Thoracic aorta (tissue), 2 donors: ENCODE results near the gene ANO1. TPM values are rescaled to one million over a fixed set of nuclear protein-coding genes. Genes with fewer than 3 reads are reported as not detected.

ENCODE experiments used
- ATAC-seq: fragments of 150-250 bp; one replicate; pipeline ENCODE4 v1.8.0; 2017; ENCODE audit warnings: low read depth; ENCODE audit not compliant: insufficient number of reproducible peaks, low FRiP score
- DNase-seq: peaks from one replicate; pipeline ENCODE4 v3.0.0-alpha.2; 2020; ENCODE audit warnings: low spot score
- H3K27ac ChIP-seq, 2 donors: fragments of 200-600 bp; sonication (generic); 1 replicate in 1 of 2; 2 replicates in 1 of 2; pipeline ENCODE4 v1.5.1; 2016; ENCODE audit warnings: mild to moderate bottlenecking in 2 of 2, moderate library complexity in 2 of 2
- H3K27me3 ChIP-seq: fragments of 200-600 bp; sonication (generic); replicated peaks from 2 replicates; pipeline ENCODE4 v1.6.0; 2016; ENCODE audit warnings: mild to moderate bottlenecking; ENCODE audit not compliant: insufficient read depth
- H3K36me3 ChIP-seq: fragments of 200-600 bp; sonication (generic); one replicate; pipeline ENCODE4 v1.5.1; 2016
- H3K4me1 ChIP-seq, 2 donors: fragments of 200-600 bp; sonication (generic); 1 replicate in 1 of 2; 2 replicates in 1 of 2; pipeline versions ENCODE4 v1.5.1 to v1.6.0; 2016; ENCODE audit warnings: low read depth in 2 of 2, mild to moderate bottlenecking in 1 of 2; ENCODE audit not compliant: control insufficient read depth in 1 of 2
- H3K4me3 ChIP-seq: fragments of 200-600 bp; sonication (generic); 2 replicates; pipeline ENCODE4 v1.5.1; 2016; ENCODE audit warnings: mild to moderate bottlenecking
- H3K9me3 ChIP-seq: fragments of 200-600 bp; sonication (generic); 2 replicates; pipeline ENCODE4 v1.5.1; 2016
- CTCF ChIP-seq: fragments of 200-600 bp; sonication (generic); IDR thresholded peaks from one replicate; pipeline ENCODE4 v1.5.1; 2019; ENCODE audit warnings: antibody characterized with exemption
- total RNA-seq, 2 donors: library from RNA; depleted of rRNA; stranded (reverse); fragments of >200 nt; gene quantifications; one replicate each; pipeline versions ENCODE4 v1.1.0 to v1.2.3, GENCODE V29; 2016

The ANO1 gene
- total RNA-seq, 2 donors from 2014 or later, result 122 to 161 TPM

GRCh38 chr11:70187771-70188170 is 109.7 kb downstream of the ANO1 start:
- DNase-seq, result no peak
- no peak for TF ChIP-seq CTCF

GRCh38 chr11:70189622-70190021 is 111.5 kb downstream of the ANO1 start:
- ATAC-seq, result no peak
- H3K9me3 ChIP-seq, result no peaks in the 10 kb centered on the region
- no peak overlapping the region for H3K27ac ChIP-seq
- peaks cover 28% of the 10 kb centered on the region for H3K36me3 ChIP-seq
- peaks cover 0 to 16% of the 10 kb centered on the region in 2 donors for H3K4me1 ChIP-seq
- DNase-seq, result no peak
- no peak for TF ChIP-seq CTCF
- H3K4me3 ChIP-seq, result no peak overlapping the region
- no peaks in the 10 kb centered on the region for H3K27me3 ChIP-seq

More at GRCh38 chr11:70187771-70188170, 109.7 kb downstream of the ANO1 start:
- Histone ChIP-seq H3K27me3 (no peaks in the 10 kb centered on the region), H3K9me3 (no peaks in the 10 kb centered on the region), H3K36me3 (peaks cover 37% of the 10 kb centered on the region), H3K4me3 (no peak overlapping the region), H3K4me1 (peaks cover 7 to 27% of the 10 kb centered on the region in 2 donors), H3K27ac (peak overlapping the region in 1 of 2 donors; percentile 2)
- no peak for ATAC-seq

DNA sequence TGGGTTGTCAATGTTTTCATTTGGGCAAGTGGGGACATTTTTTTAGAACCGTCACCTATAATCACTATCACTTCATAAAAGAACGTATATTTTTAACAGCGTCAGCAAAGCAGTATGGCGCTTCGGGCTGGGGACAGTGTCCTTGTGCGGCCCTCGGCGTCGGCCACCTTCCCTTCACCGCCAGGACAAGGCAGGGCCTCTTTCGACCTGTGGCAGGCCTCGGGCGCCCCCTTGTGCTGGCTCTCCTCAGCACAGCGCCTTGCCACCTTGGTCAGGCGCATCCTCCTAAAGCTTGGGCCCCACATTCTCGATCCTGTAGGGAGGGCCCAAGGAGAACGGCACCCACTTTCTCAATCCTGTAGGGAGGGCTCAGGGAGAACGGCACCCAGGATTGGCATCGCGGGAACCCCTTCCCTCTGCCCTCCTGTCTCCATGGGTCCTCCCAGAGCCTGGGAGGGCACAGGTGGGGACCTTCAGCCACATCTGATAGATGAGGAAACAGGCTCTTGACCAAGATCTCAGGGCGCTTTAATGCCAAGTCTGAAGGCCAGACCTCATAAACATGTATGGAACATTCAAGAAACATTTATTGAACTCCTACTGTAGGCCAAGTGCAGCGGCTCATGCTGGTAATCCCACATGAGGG is 113.5 kb downstream of the ANO1 start:
- Histone ChIP-seq H3K4me1 (peaks cover 0 to 16% of the 10 kb centered on the region in 2 donors), H3K4me3 (no peak overlapping the region), H3K9me3 (no peaks in the 10 kb centered on the region), H3K27me3 (no peaks in the 10 kb centered on the region), H3K36me3 (peaks cover 12% of the 10 kb centered on the region), H3K27ac (no peak overlapping the region)
- no peak for DNase-seq
- peak; percentile 53 for ATAC-seq
- TF ChIP-seq CTCF, result peak; percentile 92

- no peak for TF ChIP-seq CTCF
- ATAC-seq, result no peak
- Histone ChIP-seq H3K4me1 (peaks cover 0 to 16% of the 10 kb centered on the region in 2 donors), H3K4me3 (no peak overlapping the region), H3K27ac (no peak overlapping the region), H3K27me3 (no peaks in the 10 kb centered on the region), H3K36me3 (peaks cover 3% of the 10 kb centered on the region), H3K9me3 (no peaks in the 10 kb centered on the region)
- no peak for DNase-seq
These were observed 114.7 kb downstream of the ANO1 start for GRCh38 chr11:70192666-70193410.

DNA sequence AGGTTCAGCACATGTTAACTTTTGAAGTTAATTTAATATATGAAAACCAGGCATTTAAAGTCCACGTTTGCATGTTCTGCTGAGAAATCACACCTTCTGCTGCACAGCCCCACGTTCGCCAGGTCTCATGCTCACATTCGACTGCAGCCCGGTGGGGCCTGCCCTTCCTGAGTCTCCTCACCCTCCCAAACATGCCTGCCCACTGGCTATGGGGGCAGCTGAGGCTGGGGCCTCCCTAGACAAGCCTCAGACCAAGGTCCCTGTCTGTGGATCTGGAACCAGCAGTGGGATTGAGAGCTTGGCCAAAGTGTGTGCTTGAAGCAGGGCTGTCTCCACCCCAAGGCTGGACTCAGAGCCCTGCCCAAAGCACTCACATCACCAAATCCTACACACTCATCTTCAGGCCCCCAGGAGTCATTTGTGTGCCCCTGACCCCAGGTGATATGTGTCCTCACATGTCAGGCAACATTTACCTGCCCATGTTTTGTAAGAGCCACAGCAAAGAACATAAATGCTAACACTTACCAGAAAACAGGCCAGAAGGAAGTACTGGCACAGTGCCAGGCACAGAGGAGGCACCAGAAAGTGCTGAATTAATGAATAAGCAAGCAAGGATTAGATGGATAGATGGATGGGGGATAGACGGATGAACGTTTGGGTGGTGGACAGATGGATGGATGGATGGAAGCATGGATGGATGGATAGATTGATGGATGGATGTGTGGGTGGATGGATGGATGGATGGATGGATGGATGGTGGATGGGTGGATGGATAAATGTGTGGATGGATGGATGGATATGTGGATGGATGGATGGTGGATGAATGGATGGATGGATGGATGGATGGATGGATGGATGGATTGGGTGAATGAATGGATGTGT is 115.5 kb downstream of the ANO1 start:
- H3K36me3 ChIP-seq, result no peaks in the 10 kb centered on the region
- DNase-seq, result no peak
- no peak overlapping the region for H3K27ac ChIP-seq
- H3K9me3 ChIP-seq, result no peaks in the 10 kb centered on the region
- H3K4me1 ChIP-seq, result peaks cover 0 to 16% of the 10 kb centered on the region in 2 donors
- TF ChIP-seq CTCF, result no peak
- no peaks in the 10 kb centered on the region for H3K27me3 ChIP-seq
- ATAC-seq, result no peak
- no peak overlapping the region for H3K4me3 ChIP-seq
